Thoracic aorta (tissue), 2 donors: ENCODE measurements around the gene CENPK. TPM values are rescaled to one million over a fixed set of nuclear protein-coding genes. Genes with fewer than 3 reads are reported as not detected.

Source experiments
- ATAC-seq: fragments of 150-250 bp; one replicate; pipeline ENCODE4 v1.8.0; 2017; ENCODE audit warnings: low read depth; ENCODE audit not compliant: insufficient number of reproducible peaks, low FRiP score
- DNase-seq: peaks from one replicate; pipeline ENCODE4 v3.0.0-alpha.2; 2020; ENCODE audit warnings: low spot score
- H3K27ac ChIP-seq, 2 donors: fragments of 200-600 bp; sonication (generic); 1 replicate in 1 of 2; 2 replicates in 1 of 2; pipeline ENCODE4 v1.5.1; 2016; ENCODE audit warnings: mild to moderate bottlenecking in 2 of 2, moderate library complexity in 2 of 2
- H3K27me3 ChIP-seq: fragments of 200-600 bp; sonication (generic); replicated peaks from 2 replicates; pipeline ENCODE4 v1.6.0; 2016; ENCODE audit warnings: mild to moderate bottlenecking; ENCODE audit not compliant: insufficient read depth
- H3K36me3 ChIP-seq: fragments of 200-600 bp; sonication (generic); one replicate; pipeline ENCODE4 v1.5.1; 2016
- H3K4me1 ChIP-seq, 2 donors: fragments of 200-600 bp; sonication (generic); 1 replicate in 1 of 2; 2 replicates in 1 of 2; pipeline versions ENCODE4 v1.5.1 to v1.6.0; 2016; ENCODE audit warnings: low read depth in 2 of 2, mild to moderate bottlenecking in 1 of 2; ENCODE audit not compliant: control insufficient read depth in 1 of 2
- H3K4me3 ChIP-seq: fragments of 200-600 bp; sonication (generic); 2 replicates; pipeline ENCODE4 v1.5.1; 2016; ENCODE audit warnings: mild to moderate bottlenecking
- H3K9me3 ChIP-seq: fragments of 200-600 bp; sonication (generic); 2 replicates; pipeline ENCODE4 v1.5.1; 2016
- CTCF ChIP-seq: fragments of 200-600 bp; sonication (generic); IDR thresholded peaks from one replicate; pipeline ENCODE4 v1.5.1; 2019; ENCODE audit warnings: antibody characterized with exemption
- total RNA-seq, 2 donors: library from RNA; depleted of rRNA; stranded (reverse); fragments of >200 nt; gene quantifications; one replicate each; pipeline versions ENCODE4 v1.1.0 to v1.2.3, GENCODE V29; 2016

Gene CENPK
- total RNA-seq, 2 donors from 2014 or later, result 0.42 to 1.1 TPM

GRCh38 chr5:65481171-65481581 lies 81.8 kb downstream of the CENPK start:
- no peak for TF ChIP-seq CTCF
- no peaks in the 10 kb centered on the region for H3K9me3 ChIP-seq
- H3K36me3 ChIP-seq, result no peaks in the 10 kb centered on the region
- no peak for ATAC-seq
- H3K27me3 ChIP-seq, result no peaks in the 10 kb centered on the region
- H3K4me3 ChIP-seq, result peak overlapping the region; percentile 83
- H3K27ac ChIP-seq, result peak overlapping the region; percentile 69 to 85
- DNase-seq, result no peak
- H3K4me1 ChIP-seq, result peaks cover 2 to 14% of the 10 kb centered on the region in 2 donors

GRCh38 chr5:65480306-65480865 lies 82.6 kb downstream of the CENPK start:
- Histone ChIP-seq H3K4me1 (peaks cover 2 to 14% of the 10 kb centered on the region in 2 donors), H3K9me3 (no peaks in the 10 kb centered on the region), H3K27me3 (no peaks in the 10 kb centered on the region), H3K4me3 (peak overlapping the region; percentile 83), H3K27ac (peak overlapping the region; percentile 69 to 85), H3K36me3 (no peaks in the 10 kb centered on the region)
- TF ChIP-seq CTCF, result no peak
- ATAC-seq (peak; percentile 8), DNase-seq (peak; percentile 43)

GRCh38 chr5:65479527-65479926 lies 83.4 kb downstream of the CENPK start:
- H3K27ac ChIP-seq, result peak overlapping the region in 1 of 2 donors; percentile 69
- TF ChIP-seq CTCF, result no peak
- H3K4me3 ChIP-seq, result peak overlapping the region; percentile 83
- no peak for DNase-seq
- no peaks in the 10 kb centered on the region for H3K36me3 ChIP-seq
- H3K9me3 ChIP-seq, result no peaks in the 10 kb centered on the region
- ATAC-seq, result no peak
- H3K4me1 ChIP-seq, result peaks cover 2 to 14% of the 10 kb centered on the region in 2 donors
- no peaks in the 10 kb centered on the region for H3K27me3 ChIP-seq

- no peak for ATAC-seq
- H3K27ac ChIP-seq, result no peak overlapping the region
- H3K4me3 ChIP-seq, result no peak overlapping the region
- no peak for TF ChIP-seq CTCF
- no peaks in the 10 kb centered on the region for H3K9me3 ChIP-seq
- peaks cover 2 to 13% of the 10 kb centered on the region in 2 donors for H3K4me1 ChIP-seq
- no peaks in the 10 kb centered on the region for H3K27me3 ChIP-seq
- DNase-seq, result no peak
- no peaks in the 10 kb centered on the region for H3K36me3 ChIP-seq
These were observed 84.6 kb downstream of the CENPK start for GRCh38 chr5:65478336-65478735.

GRCh38 chr5:65475895-65476294 lies 87.1 kb downstream of the CENPK start:
- Histone ChIP-seq H3K4me3 (no peak overlapping the region), H3K27me3 (no peaks in the 10 kb centered on the region), H3K27ac (no peak overlapping the region), H3K9me3 (no peaks in the 10 kb centered on the region), H3K36me3 (no peaks in the 10 kb centered on the region), H3K4me1 (peaks cover 2 to 8% of the 10 kb centered on the region in 2 donors)
- DNase-seq (no peak), ATAC-seq (no peak)
- TF ChIP-seq CTCF, result no peak
